BLaER1 treated with 17β-estradiol and CSF1 and Interleukin-3, amounts not matched to agents 10 nM and 100 nM (cell line): ENCODE results near the gene KHDC4.

ENCODE experiments used
- H3K27ac ChIP-seq, 11 experiments: shearing (Covaris generic); formaldehyde crosslinking; 2 replicates each; pipeline ENCODE4 v1.8.1; 2022
- H3K27me3 ChIP-seq, 11 experiments: shearing (Covaris generic); formaldehyde crosslinking; 2 replicates each; pipeline ENCODE4 v1.8.1; 2022
- H3K36me3 ChIP-seq, 11 experiments: shearing (Covaris generic); formaldehyde crosslinking; 2 replicates each; pipeline ENCODE4 v1.8.1; 2022
- H3K4me1 ChIP-seq, 10 experiments: shearing (Covaris generic); formaldehyde crosslinking; 2 replicates each; pipeline ENCODE4 v1.8.1; 2022
- H3K4me2 ChIP-seq, 11 experiments: shearing (Covaris generic); formaldehyde crosslinking; 2 replicates each; pipeline ENCODE4 v1.8.1; 2022
- H3K4me3 ChIP-seq, 10 experiments: shearing (Covaris generic); formaldehyde crosslinking; 2 replicates each; pipeline ENCODE4 v1.8.1; 2022
- H3K9ac ChIP-seq, 11 experiments: shearing (Covaris generic); formaldehyde crosslinking; 2 replicates each; pipeline ENCODE4 v1.8.1; 2022
- H3K9me3 ChIP-seq, 11 experiments: shearing (Covaris generic); formaldehyde crosslinking; replicated peaks in 1 of 11; 2 replicates each; pipeline ENCODE4 v1.8.1; 2022
- H4K20me1 ChIP-seq, 11 experiments: shearing (Covaris generic); formaldehyde crosslinking; 2 replicates each; pipeline ENCODE4 v1.8.1; 2022
- Cebpa-rat ChIP-seq, 11 experiments: shearing (Covaris generic); IDR thresholded peaks; 2 replicates each; pipeline ENCODE4 v1.8.1; 2022

Gene KHDC4

DNA sequence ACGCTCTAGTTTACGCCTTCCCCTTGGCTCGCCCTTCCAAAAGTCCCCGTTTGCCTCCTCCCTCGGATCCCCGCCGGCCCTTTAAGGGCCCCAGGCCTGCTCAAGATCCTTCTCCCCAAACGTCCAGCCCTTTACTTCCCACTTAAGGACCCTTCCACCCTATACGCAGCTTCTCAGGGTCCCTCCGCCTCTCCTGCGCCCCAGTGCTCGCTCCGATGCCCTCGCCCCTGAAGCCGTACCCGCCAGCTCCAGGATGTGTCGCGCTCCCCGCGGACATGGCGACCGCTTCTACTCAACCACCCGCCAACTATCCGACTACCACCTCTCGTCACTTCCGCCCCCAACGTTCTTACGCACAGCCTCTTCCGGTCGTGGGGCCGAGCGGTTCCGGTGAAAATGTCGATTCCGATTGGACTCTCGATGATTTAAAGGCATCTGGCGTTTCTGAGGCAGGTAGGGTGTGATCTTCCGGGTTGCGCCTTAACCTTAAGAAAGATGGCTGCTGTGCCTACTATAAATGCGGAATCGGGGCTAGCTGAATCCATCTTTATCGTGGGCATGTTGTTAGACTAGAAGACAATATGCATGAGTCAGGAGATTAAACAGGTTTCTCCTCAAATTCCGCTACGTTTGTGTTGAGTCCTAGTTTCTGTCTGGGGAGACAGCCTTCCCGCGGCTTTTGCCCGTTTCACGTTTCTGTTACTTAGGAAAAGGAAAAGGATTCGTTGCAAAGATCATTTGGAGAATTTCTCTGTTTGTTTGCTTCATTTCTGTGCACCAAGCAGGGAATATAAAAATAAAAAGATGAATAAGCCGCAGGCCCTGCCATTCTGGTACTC lies at the start of gene KHDC4:
TSS of gene KHDC4 (minus strand) at position 317 of the 839 bp plus-strand sequence. CDS start at position 277, 40 bp downstream.
- peak within 1 kb of the TSS; percentile 91 to 99 (median 96) for H3K9ac ChIP-seq
- H3K4me3 ChIP-seq = peak within 1 kb of the TSS; percentile 80 to 97 (median 88)
- peaks cover 43 to 57% (median 54%) of the 10 kb centered on the region in 10 experiments for H3K4me1 ChIP-seq
- no peaks in the 10 kb centered on the region for H3K27me3 ChIP-seq
- H3K4me2 ChIP-seq = peak within 1 kb of the TSS; percentile 86 to 96 (median 92)
- no peak for TF ChIP-seq Cebpa-rat (IDR thresholded peaks at IDR 0.05)
- no peaks in the 10 kb centered on the region for H3K9me3 ChIP-seq
- peaks cover 34 to 47% (median 44%) of the 10 kb centered on the region in 11 experiments for H4K20me1 ChIP-seq
- H3K36me3 ChIP-seq = peaks cover 39 to 45% (median 43%) of the 10 kb centered on the region in 11 experiments
- H3K27ac ChIP-seq = peak within 1 kb of the TSS; percentile 89 to 98 (median 93)

DNA sequence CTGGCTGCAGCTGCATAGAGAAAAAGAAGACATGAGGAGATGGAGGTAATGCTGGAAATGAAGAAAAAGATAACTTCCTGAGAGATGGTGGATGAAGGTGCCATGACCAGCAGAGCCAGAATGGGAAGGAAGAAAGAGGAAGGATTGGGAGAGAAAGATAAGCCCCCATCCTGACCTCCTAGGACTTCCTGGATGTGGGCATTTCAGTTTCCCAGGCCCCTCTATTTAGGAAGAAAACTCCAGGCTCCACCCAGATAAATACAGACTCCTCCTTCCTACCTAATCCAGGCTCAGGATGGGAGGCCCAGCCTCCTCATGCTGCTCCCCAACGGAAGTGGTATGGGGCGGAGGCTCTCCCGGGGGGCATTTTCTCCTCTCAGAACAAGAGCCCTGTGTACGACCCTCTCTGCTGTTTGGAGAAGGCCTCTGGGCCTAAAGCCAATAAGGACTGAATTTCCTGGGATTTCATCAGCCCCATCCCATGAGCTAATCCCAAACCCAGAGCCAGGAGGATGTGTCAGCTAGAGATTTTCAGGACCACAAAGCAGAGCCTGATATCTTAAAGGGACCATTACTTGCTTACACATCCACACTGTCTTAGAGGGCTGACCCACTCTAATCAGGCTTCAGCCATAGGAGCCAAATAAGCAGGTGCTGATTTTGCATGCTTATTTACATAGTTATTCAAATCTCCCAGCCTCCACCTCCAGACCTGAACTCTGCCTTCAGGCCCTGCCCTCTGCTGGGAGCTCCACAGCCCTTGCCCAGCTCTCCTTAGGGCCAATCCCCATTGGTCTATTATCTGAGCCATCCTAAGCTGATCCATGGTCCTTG lies 49.2 kb upstream of the KHDC4 start:
- peak overlapping the region; percentile 11 to 100 (median 98) for H3K4me2 ChIP-seq
- no peak for TF ChIP-seq Cebpa-rat (IDR thresholded peaks at IDR 0.05)
- H3K4me1 ChIP-seq = peaks cover 64 to 79% (median 77%) of the 10 kb centered on the region in 10 experiments
- H3K27me3 ChIP-seq = no peaks in the 10 kb centered on the region
- H4K20me1 ChIP-seq = no peaks in the 10 kb centered on the region
- peak overlapping the region in 1 of 10 experiments; percentile 26; a peak in 1 of 20 replicates for H3K4me3 ChIP-seq
- H3K36me3 ChIP-seq = 0 out of 22 replicates have a peak, but pooled peaks cover 0 to 4% (median 0%) of the 10 kb centered on the region in 11 experiments
- 0 out of 22 replicates have a peak, but pooled peaks cover 0 to 4% (median 0%) of the 10 kb centered on the region in 11 experiments for H3K9me3 ChIP-seq
- peak overlapping the region in 3 of 11 experiments; percentile 15 to 100 (median 98); a peak in 6 of 22 replicates for H3K27ac ChIP-seq
- no peak overlapping the region for H3K9ac ChIP-seq

DNA sequence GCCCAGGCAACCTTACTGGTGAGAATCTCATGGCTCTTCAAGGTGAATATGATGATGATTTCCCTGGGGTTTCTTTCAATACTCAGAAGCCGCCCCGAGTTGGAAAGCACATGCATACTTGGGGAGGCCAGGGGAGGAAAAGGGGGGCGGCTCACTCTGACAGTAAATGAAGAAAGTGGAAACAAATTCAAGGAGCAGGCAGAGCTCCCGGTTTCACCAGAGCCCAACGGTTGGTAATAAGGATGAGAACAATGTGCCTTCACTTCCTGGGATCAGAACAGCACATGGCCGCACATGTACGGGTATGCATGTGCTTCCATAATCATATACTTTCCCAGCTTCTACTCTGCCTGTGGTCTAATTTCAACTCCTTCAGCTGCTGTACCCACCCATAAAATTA lies 47.9 kb upstream of the KHDC4 start:
- Histone ChIP-seq H3K9me3 (no peaks in the 10 kb centered on the region), H3K9ac (peak overlapping the region in 10 of 11 experiments; percentile 4 to 100 (median 98); a peak in 13 of 22 replicates), H3K36me3 (0 out of 22 replicates have a peak, but pooled peaks cover 0 to 4% (median 0%) of the 10 kb centered on the region in 11 experiments), H3K4me2 (peak overlapping the region; percentile 92 to 100 (median 98)), H4K20me1 (peaks cover under 1 to 8% (median 4%) of the 10 kb centered on the region in 11 experiments; a peak in 10 of 22 replicates), H3K27me3 (no peaks in the 10 kb centered on the region), H3K4me3 (peak overlapping the region in 4 of 10 experiments; percentile 89 to 95 (median 94); a peak in 4 of 20 replicates), H3K27ac (peak overlapping the region; percentile 13 to 100 (median 98); a peak in 20 of 22 replicates), H3K4me1 (peaks cover 58 to 75% (median 72%) of the 10 kb centered on the region in 10 experiments)
- TF ChIP-seq Cebpa-rat (IDR thresholded peaks at IDR 0.05) = no peak

DNA sequence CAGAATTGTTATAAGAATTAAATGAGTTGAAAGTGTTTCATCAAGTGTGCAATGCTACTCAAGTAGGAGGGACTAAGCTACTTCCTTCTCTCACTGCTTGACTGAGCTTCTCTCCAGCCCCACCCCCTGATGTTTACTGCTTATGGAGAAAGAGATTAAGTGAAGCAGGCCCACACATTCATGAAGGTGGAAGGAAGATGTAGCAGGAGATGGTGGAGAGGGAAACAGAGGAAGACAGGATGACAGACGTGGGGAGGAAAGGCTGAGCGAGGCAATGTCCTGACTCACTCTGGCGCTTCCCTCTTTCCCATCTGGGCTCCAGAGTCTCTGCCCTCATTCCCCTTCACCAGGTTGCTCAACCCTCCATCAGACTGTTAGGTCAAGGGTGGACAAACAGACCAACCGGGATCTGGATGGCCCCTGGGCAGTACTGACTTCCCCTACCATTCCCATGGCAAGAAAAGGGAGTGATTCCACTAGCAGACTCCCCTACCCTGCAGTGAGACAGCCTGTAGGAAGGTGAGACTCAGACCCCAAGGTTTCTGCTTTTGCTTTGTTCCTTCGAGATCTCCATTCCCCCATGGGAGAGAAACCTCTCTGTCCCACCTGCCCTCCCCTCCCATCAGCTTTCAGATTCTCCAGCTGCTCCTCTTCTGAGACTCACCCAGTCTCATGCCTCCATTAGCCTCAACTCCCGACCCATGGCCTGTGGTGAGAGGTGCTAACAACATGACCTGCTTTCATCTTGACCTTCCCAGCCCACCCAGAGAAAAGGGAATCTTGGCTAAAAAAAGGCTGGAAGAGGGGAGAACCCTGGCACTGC lies 47.3 kb upstream of the KHDC4 start:
- Histone ChIP-seq H3K27me3 (no peaks in the 10 kb centered on the region), H4K20me1 (peaks cover 6 to 14% (median 10%) of the 10 kb centered on the region in 11 experiments; a peak in 14 of 22 replicates), H3K4me3 (peak overlapping the region; percentile 88 to 96 (median 94); a peak in 17 of 20 replicates), H3K36me3 (0 out of 22 replicates have a peak, but pooled peaks cover 0 to 4% (median 0%) of the 10 kb centered on the region in 11 experiments), H3K27ac (peak overlapping the region; percentile 37 to 100 (median 98); a peak in 21 of 22 replicates), H3K9ac (peak overlapping the region; percentile 68 to 100 (median 98); a peak in 21 of 22 replicates), H3K4me2 (peak overlapping the region; percentile 92 to 100 (median 98)), H3K9me3 (no peaks in the 10 kb centered on the region), H3K4me1 (peaks cover 52 to 69% (median 66%) of the 10 kb centered on the region in 10 experiments)
- TF ChIP-seq Cebpa-rat (IDR thresholded peaks at IDR 0.05) = no peak

DNA sequence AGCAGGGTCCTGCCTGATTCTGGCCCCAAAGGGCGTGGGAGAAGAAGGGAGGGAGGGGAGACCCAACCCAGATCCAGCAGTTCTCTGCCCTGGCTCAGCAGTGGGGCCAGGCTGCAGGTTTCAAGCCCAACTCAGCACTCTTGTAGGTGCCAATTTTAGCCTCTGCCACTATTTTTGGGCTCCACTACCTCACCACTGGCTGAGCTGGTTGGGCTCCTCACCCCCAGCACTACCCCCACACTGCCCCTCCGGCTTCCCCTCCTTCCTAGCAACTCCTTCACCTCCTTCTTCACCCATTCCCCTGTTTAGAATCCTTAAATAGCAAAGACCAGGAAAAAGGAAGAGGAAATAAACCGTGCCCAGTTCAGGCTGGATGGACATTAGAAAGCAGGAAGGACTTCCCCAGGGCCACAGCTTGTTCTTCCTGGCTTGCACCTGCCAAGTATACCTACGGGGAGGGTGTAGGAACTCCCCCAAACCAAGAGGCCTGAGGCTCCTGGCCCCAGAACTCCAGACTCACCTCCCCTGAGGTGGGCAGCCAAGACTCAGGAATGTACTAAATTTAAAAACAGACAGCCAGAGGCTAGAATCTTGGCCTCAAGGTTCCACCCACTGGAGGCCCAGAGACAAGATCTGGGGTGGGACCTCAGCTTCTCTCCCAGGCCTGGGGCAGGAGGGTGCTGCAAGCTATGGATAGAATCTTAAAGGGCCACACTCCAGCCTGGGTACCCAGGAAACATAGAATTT lies 45.6 kb upstream of the KHDC4 start:
- peaks cover 0 to 7% (median 1%) of the 10 kb centered on the region in 11 experiments; a peak in 10 of 22 replicates for H3K36me3 ChIP-seq
- peak overlapping the region; percentile 95 to 100 (median 98) for H3K9ac ChIP-seq
- no peaks in the 10 kb centered on the region for H3K9me3 ChIP-seq
- H3K4me2 ChIP-seq = peak overlapping the region; percentile 92 to 100 (median 98)
- TF ChIP-seq Cebpa-rat (IDR thresholded peaks at IDR 0.05) = no peak
- no peaks in the 10 kb centered on the region for H3K27me3 ChIP-seq
- peaks cover 59 to 74% (median 71%) of the 10 kb centered on the region in 10 experiments for H3K4me1 ChIP-seq
- H4K20me1 ChIP-seq = peaks cover 20 to 31% (median 27%) of the 10 kb centered on the region in 11 experiments
- H3K4me3 ChIP-seq = peak overlapping the region; percentile 88 to 96 (median 94)
- H3K27ac ChIP-seq = peak overlapping the region; percentile 93 to 100 (median 98)

DNA sequence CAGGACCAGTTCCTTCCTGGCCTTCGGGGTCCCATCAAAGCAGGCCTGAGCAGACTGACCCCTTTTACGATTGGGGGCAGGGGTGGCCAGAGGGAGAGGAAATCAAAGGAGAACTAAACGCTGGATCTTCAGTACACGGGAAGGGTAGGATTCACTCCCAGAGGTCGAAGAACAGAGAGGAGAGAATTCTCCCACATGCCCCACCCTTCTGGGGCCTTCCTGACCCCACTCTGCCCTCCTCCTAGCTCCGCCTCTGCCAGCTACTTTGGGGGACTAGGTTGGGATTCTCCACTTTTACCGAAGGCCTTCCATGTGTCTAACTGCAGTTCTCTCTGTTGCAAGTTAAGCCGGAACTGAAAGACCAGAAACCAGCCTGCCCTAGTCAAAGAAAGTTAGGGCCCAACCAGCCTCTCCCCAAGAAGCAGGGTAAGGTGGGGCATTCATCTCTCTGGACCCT lies 44.8 kb upstream of the KHDC4 start:
- H3K27me3 ChIP-seq = no peaks in the 10 kb centered on the region
- peak overlapping the region; percentile 95 to 100 (median 98) for H3K9ac ChIP-seq
- peaks cover 27 to 39% (median 35%) of the 10 kb centered on the region in 11 experiments for H4K20me1 ChIP-seq
- H3K36me3 ChIP-seq = peaks cover 3 to 15% (median 8%) of the 10 kb centered on the region in 11 experiments; a peak in 17 of 22 replicates
- H3K9me3 ChIP-seq = no peaks in the 10 kb centered on the region
- H3K4me1 ChIP-seq = peaks cover 63 to 74% (median 71%) of the 10 kb centered on the region in 10 experiments
- H3K4me2 ChIP-seq = peak overlapping the region; percentile 92 to 100 (median 98)
- TF ChIP-seq Cebpa-rat (IDR thresholded peaks at IDR 0.05) = no peak
- peak overlapping the region; percentile 93 to 100 (median 98) for H3K27ac ChIP-seq
- peak overlapping the region; percentile 88 to 96 (median 94) for H3K4me3 ChIP-seq
